Suppressor macrophage (primary cell): ENCODE results near the gene NT5M.

Source experiments
- DNase-seq, 4 experiments: peaks; one replicate each; pipeline ENCODE4 v3.0.0-alpha.2; 2020 to 2022

The NT5M gene

DNA sequence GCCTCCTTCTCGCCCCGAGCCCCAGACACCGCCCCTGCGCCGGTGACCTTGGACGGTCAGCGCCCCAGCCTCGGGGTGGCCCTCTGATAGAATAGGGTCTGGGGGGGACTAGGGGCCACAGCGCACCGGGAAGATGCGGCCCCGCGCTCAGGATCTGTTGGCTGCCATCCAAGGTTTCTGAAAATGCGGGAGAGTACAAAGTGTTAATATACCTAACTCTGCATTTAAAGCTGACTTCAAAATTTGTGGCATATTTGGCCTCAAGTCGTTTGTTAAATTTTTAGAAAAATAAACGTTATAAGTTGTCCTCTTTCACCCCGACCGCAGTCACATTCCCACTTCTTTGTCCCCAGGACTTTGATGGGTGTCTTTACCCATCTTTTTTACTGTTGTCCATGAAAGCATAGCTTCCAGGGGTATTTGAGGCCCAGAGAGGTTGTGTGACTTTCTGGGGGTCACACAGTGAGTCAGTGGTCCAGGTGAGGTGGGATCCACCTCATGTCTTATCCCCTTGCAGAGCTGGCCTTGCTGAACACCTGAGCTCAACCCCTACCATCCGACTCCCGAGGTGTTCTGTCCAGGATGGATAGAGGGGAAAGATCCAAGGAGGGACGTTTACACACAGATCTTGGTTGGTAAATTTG lies 796 bp downstream of the NT5M start:
- no peak for DNase-seq

DNA sequence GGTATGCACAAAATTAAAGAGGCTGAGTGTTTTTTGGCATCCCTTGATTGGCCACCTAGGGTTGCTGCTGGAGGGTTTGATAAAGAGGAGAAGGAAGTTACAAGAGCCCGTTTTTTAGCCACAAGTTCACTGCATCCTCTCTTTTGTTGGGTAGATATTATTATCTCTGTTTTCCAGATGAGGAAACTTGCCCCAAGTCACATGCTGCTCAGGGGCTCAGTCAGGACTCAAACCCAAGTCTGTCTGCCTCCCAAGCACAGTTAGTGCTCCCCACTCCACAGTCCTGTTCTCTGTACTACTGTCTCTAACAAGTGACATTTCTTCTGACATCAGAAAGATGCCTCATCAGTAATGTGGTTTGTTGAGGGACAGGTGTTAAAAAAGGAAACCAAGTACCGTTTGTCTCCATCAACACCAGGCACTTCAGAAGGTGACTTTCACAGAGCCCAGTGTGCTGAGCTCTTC lies 1.4 kb downstream of the NT5M start:
- DNase-seq, result no peak

DNA sequence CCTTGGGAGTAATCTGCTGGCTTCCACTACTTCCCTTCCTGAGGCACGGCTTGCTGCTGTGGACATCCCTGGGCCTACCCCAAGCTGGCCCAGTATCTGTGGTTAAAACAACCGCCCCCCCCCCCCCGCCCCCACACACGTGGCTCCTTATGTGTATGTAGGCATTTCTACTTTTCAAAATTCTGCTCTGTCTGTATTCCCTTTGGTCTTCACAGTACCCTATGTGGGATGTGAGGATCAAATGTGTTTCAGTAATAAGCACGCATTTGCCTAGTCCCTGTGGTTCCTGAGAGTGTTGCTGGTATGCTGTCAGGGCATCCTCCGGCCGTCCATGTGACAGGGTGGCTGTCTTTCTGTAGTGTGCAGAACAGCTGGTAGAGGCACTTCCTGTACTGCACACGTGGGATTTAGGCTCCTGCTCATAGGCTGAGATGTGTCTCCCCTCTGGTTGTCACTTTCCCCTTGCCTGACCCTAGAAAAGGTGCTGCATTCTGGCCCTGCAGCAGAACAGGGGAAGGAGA lies 2.2 kb downstream of the NT5M start:
- peak; percentile 82 to 92 (median 86) for DNase-seq

DNA sequence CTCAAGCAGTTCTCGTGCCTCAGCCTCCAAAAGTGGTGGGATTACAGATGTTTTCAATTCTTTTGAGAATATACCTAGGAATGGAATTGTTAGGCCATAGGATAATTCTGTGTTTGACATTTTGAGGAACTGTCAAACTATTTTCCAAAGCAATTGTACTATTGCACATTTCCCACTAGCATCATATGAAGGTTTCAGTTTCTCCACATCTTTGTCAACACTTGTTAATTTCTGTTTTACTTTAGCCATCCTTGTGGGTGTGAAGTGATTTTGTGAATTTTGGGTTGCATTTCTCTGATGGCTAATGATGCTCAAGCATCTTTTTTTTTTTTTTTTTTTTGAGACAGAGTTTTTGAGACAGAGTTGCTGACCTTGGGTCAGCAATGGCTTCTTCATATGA lies 6.2 kb downstream of the NT5M start:
- peak in 1 of 4 experiments; percentile 7 for DNase-seq

DNA sequence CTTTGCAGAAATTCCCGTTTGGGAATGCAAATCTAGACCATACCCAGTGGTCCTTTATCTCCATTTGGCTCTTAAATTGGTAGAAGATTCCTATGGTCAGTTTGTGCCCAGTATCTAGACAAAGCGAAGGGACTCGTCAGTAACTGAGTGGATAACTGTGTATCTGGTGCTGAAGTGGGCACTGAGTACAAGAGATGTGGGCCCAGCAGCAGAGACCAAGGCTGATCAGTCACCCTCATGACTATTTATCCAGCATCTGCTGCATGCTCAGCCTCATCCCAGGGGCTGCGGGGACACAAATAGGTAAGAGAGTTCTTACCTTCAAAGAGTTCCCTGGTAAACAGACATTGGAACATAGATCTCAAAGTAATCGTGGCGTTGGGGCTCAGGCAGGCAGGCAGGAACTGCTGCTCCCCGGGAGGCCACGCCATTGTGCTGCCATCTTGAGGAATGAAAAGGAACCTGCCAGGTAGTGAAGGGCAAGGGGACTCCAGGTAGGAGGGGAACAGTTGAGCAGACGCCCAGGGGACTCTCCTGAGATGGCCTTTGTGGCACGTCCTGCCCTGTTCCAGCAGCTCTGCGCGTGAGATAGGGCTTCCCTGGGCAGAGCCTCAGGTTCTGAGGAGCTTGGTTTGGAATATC lies 10.3 kb downstream of the NT5M start:
- DNase-seq, result peak in 3 of 4 experiments; percentile 46 to 70 (median 58)

DNA sequence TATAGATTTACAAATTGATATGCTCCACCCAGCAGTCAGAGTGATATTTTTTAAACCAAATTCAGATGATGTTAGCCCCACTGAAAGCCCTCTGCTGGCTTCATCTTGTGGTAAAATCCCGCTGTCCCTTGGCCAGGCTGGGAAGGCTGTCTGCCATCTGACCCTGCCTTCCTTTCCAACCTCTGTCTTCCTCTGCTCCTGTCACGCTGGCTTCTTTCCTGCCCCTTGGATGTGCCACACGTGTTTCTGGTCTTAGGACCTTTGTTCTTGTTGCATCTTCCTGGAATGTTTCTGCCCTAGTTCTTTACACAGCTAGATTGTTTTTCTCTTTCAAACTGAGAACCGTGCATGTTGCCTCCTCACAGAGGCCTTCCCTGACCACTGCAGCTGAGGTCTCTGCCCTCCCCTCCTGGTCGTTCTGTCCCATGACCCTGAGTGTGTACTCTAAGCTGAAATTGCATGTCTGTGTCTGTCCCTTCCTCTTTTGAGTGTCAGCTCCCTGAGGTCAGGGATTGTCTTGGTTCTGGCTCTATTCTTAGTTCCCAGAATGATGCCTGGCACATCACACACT lies 11.4 kb downstream of the NT5M start:
- DNase-seq, result peak in 3 of 4 experiments; percentile 28 to 47 (median 38)

DNA sequence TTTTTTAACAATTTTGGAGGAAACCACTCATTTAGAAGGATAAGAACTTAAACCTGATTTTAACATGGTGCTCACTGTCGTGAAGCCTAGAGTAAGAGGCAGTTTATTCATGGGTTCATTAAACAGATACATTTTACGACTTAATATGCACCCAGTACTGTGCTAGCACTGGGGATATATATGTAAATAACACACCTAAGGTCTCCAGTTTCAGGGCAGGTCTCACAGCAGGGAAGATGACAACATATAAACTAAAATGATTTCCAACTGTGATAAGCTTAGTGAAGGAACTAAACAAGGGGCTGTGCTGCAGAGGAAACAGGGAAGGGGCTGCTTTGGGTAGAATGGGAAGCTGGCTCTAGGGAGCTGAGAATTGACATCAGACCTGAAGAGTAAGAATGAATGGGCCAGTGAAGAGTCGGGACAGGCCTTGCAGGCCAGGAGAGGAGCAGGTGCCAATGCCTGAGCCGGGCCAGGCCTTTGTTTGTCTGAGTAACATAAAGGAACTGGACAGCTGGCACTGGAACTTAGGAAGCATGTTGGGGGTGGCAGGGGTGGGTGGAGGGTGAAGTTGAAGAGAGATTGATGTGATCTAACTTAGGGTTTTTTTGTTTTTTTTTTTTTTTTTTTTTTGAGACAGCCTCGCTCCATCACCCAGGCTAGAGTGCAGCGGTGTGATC lies 12.1 kb downstream of the NT5M start:
- no peak for DNase-seq

DNA sequence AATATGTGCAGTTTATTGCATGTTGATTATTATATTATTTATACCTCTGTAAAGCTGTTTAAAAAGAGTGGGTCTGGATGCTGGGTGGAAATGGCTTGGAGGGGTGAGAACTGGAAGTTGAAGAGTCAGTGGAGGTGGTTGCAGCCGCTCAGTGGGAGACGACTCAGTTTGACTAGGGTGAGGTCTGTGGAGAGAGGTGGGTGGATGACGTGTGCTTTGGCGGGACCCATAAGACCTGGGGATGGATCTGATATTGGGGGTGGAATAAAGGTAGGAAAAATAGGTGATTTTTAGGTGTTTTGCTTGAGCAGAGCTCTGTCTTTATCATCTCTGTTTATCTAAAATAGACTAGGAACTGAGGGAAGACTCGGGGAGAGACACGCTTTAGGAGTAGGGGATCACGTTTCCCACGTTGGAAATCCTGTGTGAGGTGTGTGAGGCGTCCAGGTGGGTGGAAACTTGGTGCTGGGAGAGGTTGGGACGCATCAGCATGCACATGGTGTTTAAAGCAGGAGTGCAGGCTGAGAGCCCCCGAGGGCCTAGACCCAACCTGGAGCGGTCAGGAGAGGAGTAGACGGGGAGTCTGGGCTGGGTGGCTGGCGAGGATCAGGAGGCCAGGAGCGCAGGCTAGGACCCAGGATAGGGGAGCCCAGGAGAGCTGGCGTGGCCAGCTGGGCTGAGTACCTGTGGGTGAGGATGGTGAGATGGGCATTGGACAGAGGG lies 17.2 kb downstream of the NT5M start:
- DNase-seq, result no peak

DNA sequence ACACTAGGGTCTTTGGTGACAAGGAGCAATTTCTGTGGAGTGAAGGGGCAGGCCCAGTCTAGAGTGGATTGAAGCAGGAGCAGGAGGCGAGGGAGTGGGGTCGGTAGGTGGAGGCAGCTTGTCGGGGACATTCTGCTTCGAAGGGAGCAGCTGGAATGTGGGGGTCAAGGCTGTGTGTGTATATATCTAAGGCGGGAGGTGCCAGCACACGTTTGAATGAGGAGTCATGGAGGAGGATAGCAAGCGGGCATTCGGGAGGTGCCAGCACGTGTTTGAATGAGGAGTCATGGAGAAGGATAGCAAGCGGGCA lies 17.7 kb downstream of the NT5M start:
- no peak for DNase-seq

DNA sequence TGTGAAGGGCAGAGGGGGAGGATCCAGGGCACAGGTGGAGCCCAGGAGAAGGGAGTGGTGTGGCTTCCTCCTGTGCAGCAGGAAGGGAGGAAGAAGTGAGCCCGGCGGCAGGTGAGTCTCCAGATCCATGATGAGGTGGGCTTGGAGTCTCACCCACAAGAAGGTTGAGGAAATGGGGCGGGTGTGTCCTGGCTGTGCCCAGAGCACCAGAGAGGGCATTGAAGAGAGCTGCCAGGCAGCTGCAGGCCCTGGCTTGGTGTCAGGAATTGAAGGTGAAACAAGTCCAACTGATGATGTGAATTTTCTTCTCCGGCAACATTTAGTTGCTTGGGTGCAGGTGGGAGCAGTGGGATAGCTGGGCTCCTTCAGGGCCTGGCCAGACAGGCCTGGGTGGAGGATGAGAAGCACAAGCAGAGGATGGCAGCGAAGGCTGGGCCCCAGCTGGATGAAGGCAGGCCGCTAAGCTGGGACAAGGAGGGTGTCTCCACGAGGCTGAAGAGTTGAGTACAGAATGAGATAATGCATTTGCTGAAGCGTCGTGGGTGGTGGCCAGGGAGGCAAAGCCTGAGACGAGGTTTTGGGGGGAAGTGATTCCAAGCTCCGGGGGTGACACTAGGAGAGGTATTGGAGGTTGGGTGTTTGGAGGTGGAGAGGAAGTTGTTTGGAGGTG lies 18.3 kb downstream of the NT5M start:
- no peak for DNase-seq

DNA sequence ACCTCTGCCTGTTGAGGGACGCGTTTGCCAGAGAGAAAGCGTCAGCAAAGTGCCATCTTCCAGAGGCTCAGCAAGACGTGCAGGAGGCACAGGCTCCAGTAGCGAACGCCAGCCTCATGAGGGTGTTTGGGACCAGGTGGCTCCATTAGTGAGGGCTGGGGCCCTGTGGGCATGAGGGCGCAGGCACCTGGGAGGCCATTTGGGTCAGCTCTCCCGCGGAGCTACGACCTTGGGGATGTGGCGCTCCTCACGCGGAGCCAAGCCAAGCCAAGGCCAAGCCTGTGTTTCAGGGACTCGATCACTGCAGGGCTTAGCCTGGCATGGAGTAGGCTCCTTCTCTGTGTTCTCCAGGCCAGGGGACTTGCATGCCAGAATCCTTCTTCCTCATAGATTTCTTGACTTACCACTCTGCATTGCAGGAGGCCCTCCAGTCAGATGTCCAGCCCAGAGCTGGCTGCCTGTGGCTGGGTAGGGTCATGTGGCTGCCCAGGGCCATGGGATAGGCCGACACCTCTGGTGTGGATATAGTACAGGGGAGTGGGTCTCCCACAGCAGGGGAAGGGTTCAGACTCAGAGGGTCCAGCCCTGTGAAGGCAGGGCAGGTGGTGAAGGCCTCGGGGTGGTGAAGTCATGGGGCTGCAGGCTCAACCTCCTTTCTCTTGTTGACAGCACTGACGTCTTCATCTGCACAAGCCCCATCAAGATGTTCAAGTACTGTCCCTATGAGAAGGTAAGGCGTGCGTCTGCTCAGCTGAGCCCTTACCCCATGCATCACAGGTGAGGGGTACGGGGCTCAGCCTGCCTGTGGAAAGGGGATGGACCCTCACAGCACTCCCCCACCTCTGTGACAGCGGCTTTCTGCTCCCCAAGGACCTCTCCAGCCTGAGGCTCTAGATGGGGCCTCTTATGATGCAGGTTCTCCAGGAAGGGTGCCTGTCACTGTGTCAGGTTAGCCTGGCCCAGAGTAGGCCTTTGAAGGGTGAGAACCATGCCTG lies 19.6 kb downstream of the NT5M start:
- no peak for DNase-seq

DNA sequence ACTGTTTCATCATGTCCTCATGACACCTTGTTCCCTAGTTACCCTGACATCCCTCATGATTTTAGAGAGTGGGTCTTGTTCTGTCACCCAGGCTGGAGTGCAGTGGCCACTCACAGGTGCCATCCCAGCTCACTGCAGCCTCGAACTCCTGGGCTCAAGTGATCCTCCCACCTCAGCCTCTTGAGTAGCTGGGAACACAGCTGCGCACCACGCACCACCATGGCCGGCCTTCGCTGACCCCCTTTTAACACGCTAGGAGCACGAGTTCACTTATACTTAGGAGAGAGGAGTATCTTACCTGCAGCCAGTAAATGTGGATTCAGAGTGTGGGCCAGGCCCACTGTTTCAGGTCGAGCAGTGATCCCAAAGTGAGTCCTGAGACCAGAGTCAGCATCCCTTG lies 21.4 kb downstream of the NT5M start:
- DNase-seq, result no peak

DNA sequence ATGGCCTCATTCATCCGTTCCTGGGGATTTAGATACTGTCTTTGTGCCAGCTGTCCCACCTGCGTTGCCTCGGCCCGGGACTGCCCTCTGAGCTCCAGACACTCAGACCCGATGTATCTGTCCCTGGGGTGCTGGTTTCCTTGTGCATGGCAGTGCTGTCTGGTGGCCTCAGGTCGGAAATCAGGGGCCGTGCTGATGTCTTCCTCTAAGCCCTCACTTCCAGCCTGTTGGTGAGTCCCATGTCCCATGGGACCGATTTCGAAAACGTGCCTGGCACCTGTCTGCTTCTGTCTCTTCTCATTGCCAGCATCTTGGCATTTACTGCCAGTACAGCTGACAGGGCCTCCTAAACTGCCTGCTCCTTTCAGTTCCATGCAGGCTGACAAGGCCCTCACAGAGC lies 22.1 kb downstream of the NT5M start:
- no peak for DNase-seq

DNA sequence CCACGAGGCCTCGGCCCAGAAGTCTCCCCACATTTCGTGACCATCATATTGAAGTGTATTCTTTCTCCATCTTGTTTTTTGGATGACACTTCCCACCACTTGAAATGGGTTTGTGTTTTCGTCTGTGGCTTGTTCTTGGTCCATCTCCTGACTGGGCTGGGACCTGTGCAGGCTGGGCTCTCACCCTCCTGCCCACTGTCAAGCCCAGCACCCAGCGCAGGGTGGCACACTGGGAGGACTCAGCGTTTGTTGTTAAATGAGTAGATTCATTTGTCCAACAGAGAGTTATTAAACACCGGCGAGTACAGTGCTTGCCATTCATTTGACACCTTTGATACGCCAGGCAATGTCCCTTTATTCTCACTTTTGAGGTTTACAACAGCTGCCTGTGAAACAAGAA lies 22.6 kb downstream of the NT5M start:
- no peak for DNase-seq

DNA sequence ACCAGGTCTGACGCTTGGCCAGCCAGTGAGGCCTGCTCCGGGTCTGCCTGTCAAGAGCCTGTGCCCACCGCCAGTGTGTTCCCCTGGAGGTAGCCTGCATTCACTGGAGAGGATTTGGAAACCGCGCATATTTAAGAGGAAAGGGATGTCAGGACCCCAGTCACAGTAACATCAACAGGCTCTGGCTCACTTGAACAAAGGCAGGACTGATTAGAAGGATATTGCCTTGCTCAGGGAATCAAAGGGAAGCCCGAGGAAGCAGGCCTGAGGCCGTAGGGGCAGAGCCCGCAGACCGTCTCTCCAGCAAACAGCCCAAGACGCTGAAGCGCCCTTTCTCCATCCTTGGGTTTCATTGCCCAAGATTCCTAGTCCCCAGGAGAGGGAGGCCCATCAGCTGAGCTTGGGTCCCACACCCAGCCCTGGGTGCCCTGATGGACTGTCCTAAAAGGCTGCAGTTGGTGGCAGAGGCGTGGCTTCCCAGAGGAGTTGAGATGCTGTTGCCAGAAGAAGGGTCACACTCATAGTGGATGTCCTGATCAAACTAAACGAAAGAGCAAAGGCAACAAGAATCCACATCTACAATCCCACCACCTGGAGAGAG lies 23.2 kb downstream of the NT5M start:
- DNase-seq, result no peak

DNA sequence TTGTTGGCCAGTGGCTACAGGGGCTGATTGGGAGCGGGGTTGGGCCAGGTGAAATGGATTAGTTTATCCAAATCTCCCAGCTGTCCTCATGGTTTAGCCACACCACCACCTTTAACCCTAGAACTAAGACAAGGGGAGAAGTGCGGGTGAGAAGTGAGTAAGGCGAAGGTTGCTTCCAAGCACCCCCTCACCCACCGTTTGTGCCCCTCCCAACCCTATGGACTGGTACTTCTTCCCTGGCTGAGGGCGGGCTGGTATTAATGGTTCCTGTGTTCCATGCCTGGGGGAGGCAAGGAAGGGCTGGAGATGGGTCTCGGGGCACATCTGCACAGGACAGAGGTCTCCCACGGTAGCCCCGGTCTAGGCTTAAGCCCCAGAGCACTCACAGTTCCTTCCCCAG lies 25.1 kb downstream of the NT5M start:
- DNase-seq, result no peak

DNA sequence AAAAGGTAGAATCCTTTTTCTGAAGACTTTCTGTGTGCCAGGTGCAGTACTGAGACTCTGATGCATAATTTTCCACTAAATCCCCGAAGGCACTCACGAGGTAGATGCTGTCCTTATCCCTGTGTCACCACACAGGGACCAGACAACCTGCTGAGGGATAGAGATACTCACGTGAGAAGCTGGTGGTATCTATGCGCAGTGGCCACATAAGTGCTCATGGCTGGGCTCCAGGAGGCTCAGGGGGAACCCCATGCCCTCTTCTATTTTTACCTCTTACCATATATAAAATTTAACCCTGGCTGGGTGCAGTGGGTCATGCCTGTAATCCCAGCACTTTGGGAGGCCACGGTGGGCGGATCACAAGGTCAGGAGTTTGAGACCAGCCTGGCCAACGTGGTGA lies 38.3 kb downstream of the NT5M start:
- DNase-seq, result no peak

DNA sequence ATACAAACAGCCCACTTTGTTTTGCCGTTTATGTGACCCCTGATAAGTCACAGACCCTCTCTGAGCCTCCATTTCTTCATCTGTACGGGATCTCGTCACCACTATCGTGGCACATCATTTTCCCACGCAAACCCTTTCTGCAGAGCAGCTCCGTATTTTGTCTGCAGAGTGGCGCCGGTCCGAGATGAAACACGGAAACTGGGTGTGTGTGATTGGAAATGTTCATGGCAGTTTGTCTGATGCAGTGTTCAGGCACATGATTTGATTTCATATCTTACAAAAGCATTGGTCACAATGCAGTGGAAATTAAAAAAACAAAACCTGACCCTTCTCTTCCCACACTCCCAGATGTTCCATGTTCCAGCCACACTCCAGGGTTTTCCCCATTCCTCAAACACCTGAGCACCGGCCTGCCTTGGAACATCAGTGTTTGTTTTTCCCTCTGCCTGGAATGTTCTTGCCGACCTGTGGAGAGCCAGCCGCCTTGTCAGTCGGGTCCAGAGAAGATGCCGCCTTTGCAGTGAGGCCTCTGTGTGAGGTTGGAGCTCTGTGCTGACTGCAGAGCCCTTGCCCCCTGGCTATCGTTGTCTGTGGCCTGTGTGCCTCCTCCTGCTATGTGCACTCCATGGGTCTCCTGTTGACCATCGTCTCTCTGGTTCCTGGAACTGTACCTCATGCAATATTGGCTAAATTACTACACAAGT lies 39.2 kb downstream of the NT5M start:
- DNase-seq, result no peak

DNA sequence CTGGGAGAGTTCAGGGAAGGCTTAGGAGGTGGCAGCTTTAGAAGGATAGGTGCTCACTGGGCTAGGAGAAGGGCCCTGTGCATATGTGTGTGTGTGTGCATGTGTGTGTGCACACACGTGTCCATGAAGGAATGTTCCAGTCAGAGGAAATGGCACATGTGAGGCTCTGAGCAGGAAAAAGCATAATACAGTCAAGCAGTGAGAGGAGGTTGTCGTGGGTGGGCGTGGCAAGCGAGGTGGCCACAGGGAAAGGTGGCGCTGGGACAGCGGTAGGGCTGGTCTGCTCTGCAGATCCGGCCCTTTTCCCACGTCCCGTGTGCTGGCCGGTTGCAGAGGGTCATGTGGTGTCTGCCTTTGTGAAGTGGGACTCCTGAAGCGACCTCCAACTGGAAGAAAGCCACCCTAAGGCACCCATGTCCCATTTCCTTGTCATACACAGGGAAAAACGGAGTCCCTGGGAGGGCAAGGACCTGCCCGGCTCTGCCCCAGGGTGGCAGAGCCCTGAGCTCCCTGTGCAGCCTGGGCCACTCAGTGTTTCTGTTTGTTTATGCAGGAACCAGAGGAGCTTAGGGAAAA lies 40.1 kb downstream of the NT5M start:
- no peak for DNase-seq
